Measurements from ENCODE around the gene CCM2.

Gene CCM2

GRCh38 chr7:45001138-45001694 lies 1.2 kb downstream of the CCM2 start:
- peaks cover 10% of the 10 kb centered on the region for H3K4me1 ChIP-seq
- H3K9me3 ChIP-seq (ENCODE audit: control insufficient read depth, low read length): no peaks in the 10 kb centered on the region
- H3K79me2 ChIP-seq: peaks cover 27% of the 10 kb centered on the region
- peak overlapping the region; percentile 34 for H2AFZ ChIP-seq
- H3K4me3 ChIP-seq (ENCODE audit: low read depth, low read length): peak overlapping the region; percentile 51
- H3K27ac ChIP-seq: peak overlapping the region; percentile 40
- no peaks in the 10 kb centered on the region for H3K27me3 ChIP-seq (ENCODE audit: control insufficient read depth, insufficient read depth, low read length)
- peak overlapping the region; percentile 83 for H3K4me2 ChIP-seq (ENCODE audit: low read length)
- TF ChIP-seq CTCF (IDR thresholded peaks at IDR 0.05): no peak
- H3K36me3 ChIP-seq (ENCODE audit: control insufficient read depth, insufficient read depth, low read length): no peaks in the 10 kb centered on the region
- no peak overlapping the region for H3K9ac ChIP-seq

GRCh38 chr7:45001826-45002225 lies 1.8 kb downstream of the CCM2 start:
- Histone ChIP-seq H3K9ac (no peak overlapping the region), H3K4me1 (peaks cover 10% of the 10 kb centered on the region), H3K9me3 (ENCODE audit: control insufficient read depth, low read length) (no peaks in the 10 kb centered on the region), H3K79me2 (peaks cover 27% of the 10 kb centered on the region), H3K27ac (no peak overlapping the region), H3K4me3 (ENCODE audit: low read depth, low read length) (peak overlapping the region; percentile 51), H3K4me2 (ENCODE audit: low read length) (peak overlapping the region; percentile 83), H3K36me3 (ENCODE audit: control insufficient read depth, insufficient read depth, low read length) (no peaks in the 10 kb centered on the region), H2AFZ (no peak overlapping the region), H3K27me3 (ENCODE audit: control insufficient read depth, insufficient read depth, low read length) (no peaks in the 10 kb centered on the region)
- no peak for TF ChIP-seq CTCF (IDR thresholded peaks at IDR 0.05)

GRCh38 chr7:45003789-45004188 lies 3.8 kb downstream of the CCM2 start:
- H3K27ac ChIP-seq: no peak overlapping the region
- no peak overlapping the region for H3K4me2 ChIP-seq (ENCODE audit: low read length)
- no peak overlapping the region for H3K9ac ChIP-seq
- no peak overlapping the region for H2AFZ ChIP-seq
- no peak overlapping the region for H3K4me3 ChIP-seq (ENCODE audit: low read depth, low read length)
- H3K4me1 ChIP-seq: peaks cover 14% of the 10 kb centered on the region
- H3K79me2 ChIP-seq: peaks cover 30% of the 10 kb centered on the region
- no peaks in the 10 kb centered on the region for H3K36me3 ChIP-seq (ENCODE audit: control insufficient read depth, insufficient read depth, low read length)
- no peaks in the 10 kb centered on the region for H3K27me3 ChIP-seq (ENCODE audit: control insufficient read depth, insufficient read depth, low read length)
- no peaks in the 10 kb centered on the region for H3K9me3 ChIP-seq (ENCODE audit: control insufficient read depth, low read length)
- TF ChIP-seq CTCF (IDR thresholded peaks at IDR 0.05): no peak

GRCh38 chr7:45007106-45007505 lies 7.1 kb downstream of the CCM2 start:
- H3K9ac ChIP-seq: no peak overlapping the region

More at GRCh38 chr7:45007106-45007505, 7.1 kb downstream of the CCM2 start:
- TF ChIP-seq CTCF (IDR thresholded peaks at IDR 0.05): no peak
- H3K4me3 ChIP-seq (ENCODE audit: low read depth, low read length): no peak overlapping the region
- peaks cover 4% of the 10 kb centered on the region for H3K4me1 ChIP-seq
- H3K27ac ChIP-seq: no peak overlapping the region
- H3K79me2 ChIP-seq: peaks cover 41% of the 10 kb centered on the region
- H3K4me2 ChIP-seq (ENCODE audit: low read length): no peak overlapping the region
- H3K36me3 ChIP-seq (ENCODE audit: control insufficient read depth, insufficient read depth, low read length): no peaks in the 10 kb centered on the region
- no peak overlapping the region for H2AFZ ChIP-seq
- no peaks in the 10 kb centered on the region for H3K9me3 ChIP-seq (ENCODE audit: control insufficient read depth, low read length)
- H3K27me3 ChIP-seq (ENCODE audit: control insufficient read depth, insufficient read depth, low read length): no peaks in the 10 kb centered on the region

Measured in parathyroid adenoma (tissue), 2 donors.